ENCODE data around the gene CBARP. TPM values are rescaled to one million over a fixed set of nuclear protein-coding genes. Genes with fewer than 3 reads are reported as not detected.

CBARP gene
- total RNA-seq, 1 donor from 2014 or later = 2.9 TPM

DNA sequence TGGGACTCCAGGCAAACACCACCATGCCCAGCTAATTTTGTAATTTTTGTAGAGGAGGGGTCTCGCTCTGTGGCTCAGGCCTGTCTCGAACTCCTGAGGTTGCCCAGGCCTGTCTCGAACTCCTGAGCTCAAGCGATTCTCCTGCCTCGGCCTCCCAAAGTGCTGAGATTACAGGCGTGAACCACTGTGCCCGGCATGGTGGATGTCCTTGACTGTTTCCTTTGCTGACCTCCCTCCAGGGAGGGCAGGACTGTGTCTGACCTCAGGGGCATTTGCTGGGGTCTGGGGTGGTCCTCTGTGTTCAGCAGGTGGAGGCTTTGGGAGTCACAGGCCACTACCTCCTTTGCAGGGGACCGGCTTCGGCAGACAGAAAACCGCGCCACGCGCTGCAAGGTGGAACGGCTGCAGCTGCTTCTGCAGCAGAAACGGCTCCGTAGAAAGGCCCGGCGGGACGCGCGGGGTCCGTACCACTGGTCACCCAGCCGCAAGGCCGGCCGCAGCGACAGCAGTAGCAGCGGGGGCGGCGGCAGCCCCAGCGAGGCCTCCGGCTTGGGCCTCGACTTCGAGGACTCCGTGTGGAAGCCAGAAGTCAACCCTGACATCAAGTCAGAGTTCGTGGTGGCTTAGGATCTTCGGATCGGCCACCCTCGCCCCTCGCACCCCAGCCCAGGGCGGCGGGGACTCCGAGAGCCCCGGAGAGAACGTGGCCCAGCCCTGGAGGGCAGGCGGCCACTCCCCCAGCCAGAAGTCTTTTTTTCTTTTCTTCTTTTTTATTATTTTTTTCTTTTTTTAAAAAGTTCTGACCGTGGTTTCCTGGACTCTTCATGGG lies 19.1 kb upstream of the CBARP start:
- intact Hi-C loops (cut with DNase I) = no loop called here
- no peak for ATAC-seq
- peak; percentile 70 for DNase-seq (ENCODE audit: low spot score)

DNA sequence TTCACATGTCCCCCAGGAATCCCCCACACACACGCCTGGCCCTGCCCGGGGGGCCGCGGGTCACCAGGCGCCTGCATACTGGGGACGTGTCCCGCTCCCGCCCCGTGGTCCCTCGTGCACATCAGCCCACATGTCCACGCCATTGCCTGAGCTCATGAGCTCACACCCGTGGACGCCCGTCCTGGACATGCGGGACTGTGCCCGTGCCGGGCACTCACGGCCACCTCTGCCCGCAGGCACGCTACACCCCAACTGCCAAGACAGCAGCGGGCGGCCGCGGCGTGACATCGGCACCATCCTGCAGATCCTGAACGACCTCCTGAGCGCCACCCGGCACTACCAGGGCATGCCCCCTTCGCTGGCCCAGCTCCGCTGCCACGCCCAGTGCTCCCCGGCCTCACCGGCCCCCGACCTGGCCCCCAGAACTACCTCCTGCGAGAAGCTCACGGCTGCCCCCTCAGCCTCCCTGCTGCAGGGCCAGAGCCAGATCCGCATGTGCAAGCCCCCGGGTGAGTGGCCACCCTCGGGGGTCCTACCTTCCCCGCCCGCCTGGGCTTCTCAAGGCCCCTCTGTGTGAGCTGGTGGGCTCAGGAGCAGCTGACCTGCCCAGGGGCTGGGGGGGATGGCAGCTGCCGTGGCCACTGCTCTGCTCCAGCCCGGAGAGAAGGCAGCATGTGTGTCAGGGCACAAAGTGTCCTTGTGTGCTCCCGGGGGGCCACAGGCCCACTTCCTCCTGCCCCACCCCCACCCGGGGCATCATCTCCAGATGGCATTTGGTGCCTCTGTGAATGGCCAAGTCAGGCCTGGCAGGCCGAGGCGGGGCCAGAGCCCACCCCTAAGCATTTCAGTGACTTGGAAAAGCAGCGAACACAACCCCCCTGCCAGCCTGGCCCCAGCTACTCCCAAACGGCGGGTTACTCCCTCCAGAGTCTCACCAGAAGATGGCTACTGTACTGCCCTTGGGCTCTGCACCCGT lies 17.7 kb upstream of the CBARP start:
- DNase-seq (ENCODE audit: low spot score) (peak; percentile 65), ATAC-seq (no peak)
- intact Hi-C loops (cut with DNase I) = no loop called here

DNA sequence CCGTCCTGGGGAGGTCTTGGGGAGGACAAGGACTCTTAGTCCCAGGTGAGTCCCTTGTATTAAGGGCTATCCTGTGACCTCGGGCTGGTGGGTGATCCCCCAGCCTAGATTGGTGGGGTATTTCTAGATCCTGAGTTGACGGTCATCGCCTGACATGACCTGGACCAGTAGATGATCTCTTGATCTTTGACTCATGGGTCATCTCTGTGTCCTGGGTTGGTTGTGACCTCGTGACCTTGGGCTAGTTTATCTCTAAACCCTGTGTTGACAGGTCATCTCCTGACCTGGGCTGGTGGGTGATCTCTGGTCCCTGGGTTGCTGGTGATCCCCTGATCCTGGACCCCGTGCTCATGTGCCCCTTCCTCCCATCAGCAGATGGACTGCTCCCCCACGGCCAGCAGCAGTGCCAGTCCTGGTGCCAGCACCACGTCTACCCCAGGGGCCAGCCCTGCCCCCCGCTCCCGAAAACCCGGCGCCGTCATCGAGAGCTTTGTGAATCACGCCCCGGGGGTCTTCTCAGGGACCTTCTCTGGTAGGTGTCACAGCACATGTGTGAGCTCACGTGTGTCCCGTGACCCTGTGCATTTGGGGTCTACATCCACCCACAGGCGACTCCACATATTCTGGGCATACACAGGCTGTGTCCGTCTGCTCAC lies 16.9 kb upstream of the CBARP start:
- intact Hi-C loops (cut with DNase I) = no loop called here

DNA sequence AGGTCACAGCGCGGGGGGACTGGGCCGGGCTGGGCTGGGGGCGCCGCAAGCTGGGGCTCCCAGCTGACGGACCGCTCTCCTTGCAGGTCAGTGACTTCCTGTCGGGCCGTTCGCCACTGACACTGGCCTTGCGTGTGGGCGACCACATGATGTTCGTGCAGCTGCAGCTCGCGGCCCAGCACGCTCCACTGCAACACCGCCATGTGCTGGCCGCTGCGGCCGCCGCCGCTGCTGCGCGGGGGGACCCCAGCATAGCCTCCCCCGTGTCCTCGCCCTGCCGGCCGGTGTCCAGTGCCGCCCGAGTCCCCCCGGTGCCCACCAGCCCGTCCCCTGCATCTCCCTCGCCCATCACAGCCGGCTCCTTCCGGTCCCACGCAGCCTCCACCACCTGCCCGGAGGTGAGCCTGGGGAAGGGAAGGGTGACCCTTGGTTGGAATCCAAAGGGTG lies 16.3 kb upstream of the CBARP start:
- DNase-seq (ENCODE audit: low spot score) (peak; percentile 80), ATAC-seq (peak; percentile 0)
- intact Hi-C loops (cut with DNase I) = no loop called here

More for the DNA sequence above, 16.9 kb upstream of the CBARP start:
- DNase-seq (ENCODE audit: low spot score) = peak; percentile 71
- no peak for ATAC-seq

DNA sequence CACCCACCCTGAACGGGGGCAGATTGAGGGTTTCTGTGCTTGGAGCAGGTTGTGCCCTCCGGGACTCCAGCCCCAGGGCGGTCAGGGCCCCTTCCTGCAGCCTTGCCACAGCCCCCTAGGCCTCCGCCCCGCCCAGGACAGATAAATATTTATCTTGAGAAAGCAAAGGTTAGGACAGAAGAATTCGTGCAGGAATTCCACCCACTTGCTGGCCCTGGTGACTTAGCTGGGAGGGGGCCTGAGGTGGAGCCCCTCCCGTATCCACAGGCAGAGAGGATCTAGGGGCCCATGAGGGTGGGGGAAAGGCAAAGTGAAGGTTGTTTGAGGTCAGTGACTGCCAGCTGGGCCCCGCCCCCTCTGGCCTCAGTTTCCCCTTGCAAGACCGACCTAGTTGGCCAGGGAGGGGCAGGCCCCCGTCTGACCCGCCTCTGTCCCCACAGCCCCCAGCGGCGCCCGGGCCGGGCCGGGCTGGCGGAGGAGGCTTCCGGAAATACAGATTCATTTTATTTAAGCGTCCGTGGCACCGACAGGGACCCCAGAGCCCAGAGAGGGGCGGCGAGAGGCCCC lies 15.8 kb upstream of the CBARP start:
- ATAC-seq (peak; percentile 4), DNase-seq (ENCODE audit: low spot score) (no peak)
- intact Hi-C loops (cut with DNase I) = no loop called here

DNA sequence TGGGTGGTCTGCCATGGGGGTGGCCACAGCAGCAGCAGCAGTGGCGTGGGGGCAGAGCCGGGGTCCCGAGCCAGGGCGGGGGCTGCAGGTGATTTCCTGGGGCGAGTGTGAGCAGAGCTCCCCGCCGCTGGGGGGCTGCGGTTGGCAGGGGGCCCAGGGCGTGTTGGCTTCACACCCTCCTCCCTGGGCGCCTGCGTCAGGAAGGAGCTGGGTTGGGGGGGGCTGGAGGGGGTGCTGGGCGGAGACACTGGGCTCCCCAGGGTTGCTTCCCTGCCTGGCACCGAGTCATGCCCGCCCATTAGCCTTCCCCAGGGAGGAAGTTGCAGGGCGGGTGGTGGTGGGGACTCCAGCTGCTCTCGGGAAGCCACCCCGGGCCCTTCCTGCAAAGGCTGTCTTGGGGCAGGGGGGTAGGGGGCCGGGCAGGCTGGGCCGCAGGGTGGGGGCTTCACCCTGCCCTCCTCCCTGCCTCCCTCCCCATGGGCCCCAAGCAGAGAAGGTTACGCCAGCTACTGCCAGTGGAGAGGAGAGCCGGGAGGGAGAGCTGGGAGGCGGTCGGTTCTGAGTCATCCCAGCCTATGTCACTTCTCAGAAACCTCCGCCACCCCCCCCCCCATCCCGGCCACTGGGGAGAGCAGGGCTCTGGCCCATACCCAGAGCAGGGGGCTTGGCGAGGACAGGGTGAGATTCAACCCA lies 15.2 kb upstream of the CBARP start:
- ATAC-seq (peak; percentile 66), DNase-seq (ENCODE audit: low spot score) (peak; percentile 93)
- intact Hi-C loops (cut with DNase I) = no loop called here

DNA sequence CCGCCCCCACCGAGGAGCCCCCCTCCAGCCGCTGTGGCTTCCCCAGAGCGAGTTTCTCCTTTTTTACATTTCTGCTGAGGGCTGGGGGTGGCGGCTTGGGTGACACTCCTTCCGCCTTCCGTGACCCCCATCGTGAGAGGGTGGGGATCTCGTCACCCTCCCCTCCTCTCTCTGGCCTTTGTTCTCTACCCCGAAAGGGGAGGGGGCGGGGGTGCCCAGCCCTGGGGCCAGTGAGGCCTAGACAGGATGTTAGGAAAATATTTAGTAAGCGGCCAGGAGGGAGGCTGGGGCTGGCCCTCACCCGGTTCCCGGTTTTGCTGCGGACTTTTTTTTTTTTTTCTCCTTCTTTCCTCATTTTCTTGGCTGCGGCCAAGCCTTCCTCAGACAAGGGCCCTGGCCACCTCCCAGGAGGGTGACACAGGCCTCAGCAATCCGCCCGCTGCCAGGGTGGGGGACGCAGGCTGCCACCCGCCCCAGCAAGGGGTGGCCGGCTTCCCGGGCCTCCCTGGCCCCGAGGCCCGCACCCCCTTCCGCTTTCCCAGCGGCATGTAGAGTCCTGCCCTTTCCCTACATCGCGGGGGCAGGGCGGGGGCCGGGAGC lies 14.5 kb upstream of the CBARP start:
- ATAC-seq = peak; percentile 66
- peak; percentile 92 for DNase-seq (ENCODE audit: low spot score)
- intact Hi-C loops (cut with DNase I) = no loop called here

DNA sequence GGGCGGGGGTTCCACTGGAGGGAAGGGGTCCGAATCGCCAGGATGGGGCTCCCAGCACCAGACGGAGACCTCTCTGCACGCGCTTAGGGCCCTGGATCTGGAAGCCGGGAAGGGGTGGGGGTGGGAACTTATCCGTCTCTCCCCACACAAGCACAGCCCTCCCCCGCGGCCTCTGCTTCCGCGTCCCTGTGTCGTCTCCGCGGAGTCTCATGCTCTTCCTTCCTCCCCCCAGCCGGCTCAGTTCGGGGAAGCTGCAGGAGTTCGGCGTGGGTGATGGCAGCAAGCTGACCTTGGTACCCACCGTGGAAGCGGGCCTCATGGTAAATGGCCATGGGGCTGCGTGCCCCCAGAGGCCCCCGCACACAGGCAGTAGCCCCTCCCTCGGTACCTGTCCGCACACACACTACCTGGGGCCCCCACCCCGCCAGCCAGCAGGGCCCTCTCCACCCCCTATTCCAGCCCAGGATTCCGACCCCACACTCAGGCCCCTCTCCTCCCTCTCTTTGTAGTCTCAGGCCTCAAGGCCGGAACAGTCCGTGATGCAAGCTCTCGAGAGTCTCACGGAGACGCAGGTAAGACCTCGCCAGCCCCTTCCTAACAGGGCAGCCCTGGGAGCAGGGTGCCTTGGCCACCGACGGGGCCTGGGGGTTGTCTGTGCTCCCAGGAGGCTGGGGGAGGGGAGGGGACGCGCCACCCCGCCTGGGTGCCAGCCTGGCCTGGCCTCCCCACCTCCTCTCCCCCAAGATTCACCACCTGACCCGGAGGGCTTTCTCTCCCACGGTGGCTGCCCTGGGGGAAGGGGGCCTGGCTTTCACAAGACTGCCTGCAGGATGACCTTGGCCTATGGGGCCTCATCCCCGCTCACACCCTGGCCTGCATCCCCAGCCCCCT lies 13.8 kb upstream of the CBARP start:
- ATAC-seq (peak; percentile 4), DNase-seq (ENCODE audit: low spot score) (peak; percentile 88)
- intact Hi-C loops (cut with DNase I) = no loop called here

DNA sequence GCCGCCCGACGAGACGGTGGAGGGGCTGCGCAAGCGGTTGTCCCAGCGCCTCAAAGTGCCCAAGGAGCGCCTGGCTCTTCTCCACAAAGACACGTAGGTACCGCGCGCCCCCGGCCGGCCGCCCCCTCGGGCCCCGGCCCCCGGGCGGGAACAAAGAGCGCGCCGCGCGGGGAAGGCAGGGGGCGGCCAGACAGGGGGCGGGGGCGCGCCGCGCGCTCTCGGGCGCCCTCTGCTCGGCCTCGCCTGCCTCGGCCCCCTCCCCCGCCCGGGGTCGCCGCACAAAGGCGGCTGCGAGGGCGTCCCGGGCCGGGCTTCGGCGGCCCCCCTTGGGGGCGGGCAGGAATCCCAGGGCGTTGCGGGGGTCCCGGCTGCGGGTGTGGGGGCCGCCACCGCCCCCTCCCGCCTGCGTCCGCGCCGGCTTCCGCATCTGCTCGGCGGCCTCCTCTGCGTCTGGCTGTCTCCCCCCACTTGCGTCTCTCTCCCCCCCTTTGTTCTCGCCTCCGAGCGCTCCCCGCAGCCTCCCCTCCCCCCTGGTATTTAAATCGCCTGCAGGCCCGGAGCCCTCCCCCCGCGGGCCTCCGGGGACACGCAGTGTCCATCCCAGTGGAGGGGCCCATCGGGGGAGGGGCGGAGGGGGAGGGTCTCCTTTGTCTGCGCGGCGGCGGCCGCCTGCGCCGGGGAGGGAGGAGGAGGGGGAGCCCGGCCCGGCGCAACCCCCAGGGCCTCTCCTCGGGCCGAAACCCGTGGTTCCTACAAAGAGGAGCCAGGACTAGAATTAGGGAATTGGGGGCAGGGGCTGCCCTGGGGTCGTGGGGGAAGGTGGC lies 12.8 kb upstream of the CBARP start:
- intact Hi-C loops (cut with DNase I) = no loop called here
- ATAC-seq (no peak), DNase-seq (ENCODE audit: low spot score) (peak; percentile 79)

DNA sequence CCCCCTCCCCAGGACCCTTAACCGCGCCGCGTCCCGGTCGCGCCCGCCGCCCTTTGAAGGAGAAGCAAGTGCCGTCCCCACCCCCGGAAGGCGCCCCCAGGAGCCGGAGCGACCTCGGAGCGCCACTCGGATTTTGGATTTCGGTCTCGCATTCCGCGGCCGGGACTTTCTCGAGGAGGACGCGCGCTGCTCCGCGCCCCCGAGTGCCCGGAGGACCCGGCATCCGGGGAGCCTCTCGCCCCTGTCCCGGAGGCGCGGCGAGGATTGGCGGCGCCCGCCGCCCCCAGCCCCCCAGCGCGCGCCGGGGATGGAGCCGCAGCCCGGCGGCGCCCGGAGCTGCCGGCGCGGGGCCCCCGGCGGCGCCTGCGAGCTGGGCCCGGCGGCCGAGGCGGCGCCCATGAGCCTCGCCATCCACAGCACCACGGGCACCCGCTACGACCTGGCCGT lies 12.2 kb upstream of the CBARP start:
- no peak for ATAC-seq
- DNase-seq (ENCODE audit: low spot score) = no peak
- intact Hi-C loops (cut with DNase I) = no loop called here

DNA sequence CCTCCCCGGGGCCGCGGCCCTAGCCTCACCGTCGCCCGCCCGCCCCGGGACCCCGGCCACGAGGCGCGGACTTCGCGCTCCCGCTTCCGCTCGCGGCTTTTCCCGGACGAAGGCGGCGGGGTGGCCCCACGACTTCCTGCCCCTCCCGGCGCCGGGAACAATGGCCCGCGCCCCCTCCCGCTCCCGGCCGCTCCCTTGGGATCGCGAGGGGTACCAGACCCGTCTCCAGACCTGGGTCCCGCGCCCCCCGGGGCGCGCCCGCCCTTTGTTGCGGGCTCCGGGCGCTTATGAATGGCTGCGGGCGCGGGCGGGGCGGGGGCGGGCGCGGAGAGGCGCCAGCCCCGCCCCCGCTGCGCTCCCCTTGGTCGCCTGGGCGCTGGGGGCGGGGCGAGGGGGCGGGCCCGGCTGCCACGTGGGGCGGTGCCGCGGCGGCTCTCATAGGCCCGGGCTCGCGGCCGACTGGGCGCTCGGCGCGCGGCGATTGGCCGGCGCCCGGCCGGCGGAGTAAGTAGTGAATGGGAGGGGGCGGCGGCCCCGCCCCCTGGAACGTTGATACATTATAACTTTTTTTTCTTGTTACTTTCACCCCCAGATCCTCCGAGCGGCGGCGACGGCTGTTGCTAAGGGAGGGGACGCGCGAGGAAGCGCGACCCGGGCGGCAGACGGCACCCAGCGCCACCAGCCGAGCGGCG lies 11.6 kb upstream of the CBARP start:
- intact Hi-C loops (cut with DNase I) = no loop called here
- peak; percentile 96 for DNase-seq (ENCODE audit: low spot score)

DNA sequence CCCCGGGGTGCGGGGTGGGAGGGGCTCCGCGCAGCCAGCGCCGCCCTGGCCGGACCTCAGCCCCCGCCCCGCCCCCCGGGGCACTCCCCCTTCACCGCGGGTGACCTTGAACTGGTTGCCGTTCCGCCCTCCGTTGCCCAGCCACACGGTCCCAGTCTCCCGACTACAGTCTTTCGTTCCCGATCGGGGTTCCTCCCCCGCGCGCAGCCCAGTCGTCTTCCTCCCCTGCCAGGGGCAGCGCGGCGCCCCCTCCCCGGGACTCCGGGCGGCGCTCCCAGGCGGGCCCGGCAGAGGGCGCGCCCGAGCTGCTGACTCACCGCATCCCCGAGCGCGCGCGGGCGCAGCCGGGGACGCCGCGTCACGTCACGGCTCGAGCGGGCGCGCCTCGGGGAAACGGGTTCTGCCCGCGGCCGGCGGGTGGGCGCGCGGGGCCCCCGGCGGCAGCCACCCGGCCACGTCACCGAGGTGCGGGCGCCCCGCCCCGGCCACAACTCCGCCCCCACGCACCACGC lies 11.0 kb upstream of the CBARP start:
- peak; percentile 9 for ATAC-seq

More for the DNA sequence above, 11.6 kb upstream of the CBARP start:
- peak; percentile 16 for ATAC-seq

DNA sequence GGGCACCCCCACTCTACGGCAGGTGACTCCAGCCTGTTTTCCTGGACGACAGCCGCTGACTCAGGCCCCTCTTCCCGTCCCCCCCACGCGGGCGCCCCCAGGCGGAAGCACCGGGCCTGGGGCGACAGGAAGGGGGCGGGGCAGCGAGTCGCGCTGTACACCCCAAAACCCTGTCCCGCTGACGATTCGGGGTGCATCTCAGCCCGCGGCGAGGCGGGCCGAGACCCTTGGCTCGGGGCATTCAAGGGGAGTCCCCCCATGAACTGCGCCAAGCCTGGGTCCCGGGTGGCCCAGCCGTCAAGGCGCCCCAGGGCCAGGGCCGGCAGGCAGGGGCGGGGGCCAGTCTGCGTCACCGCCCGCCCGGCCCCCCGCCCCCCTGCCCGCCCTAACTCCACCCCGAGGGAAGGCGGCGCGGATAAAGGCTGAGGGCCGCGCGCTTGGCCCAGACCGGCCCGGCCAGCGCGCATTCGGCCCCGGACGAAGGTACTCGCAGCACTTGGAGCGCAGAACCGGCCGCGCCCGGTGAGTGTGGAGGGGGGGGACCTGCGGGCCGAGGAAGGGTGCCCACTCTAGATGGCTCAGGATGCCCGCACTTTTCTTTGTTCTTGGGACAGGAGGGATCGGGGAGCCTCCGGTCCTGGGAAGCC lies 10.5 kb upstream of the CBARP start, which contains the start of gene MIDN:
Gene MIDN (plus strand): TSS at position 445 of the 647 bp plus-strand sequence. CDS start 1,714 bp downstream, outside the sequence.
- intact Hi-C loops (cut with DNase I) = no loop called here
- peak; percentile 19 for ATAC-seq
- peak; percentile 92 for DNase-seq (ENCODE audit: low spot score)

More for the DNA sequence above, 11.0 kb upstream of the CBARP start:
- intact Hi-C loops (cut with DNase I) = no loop called here
- peak; percentile 92 for DNase-seq (ENCODE audit: low spot score)

DNA sequence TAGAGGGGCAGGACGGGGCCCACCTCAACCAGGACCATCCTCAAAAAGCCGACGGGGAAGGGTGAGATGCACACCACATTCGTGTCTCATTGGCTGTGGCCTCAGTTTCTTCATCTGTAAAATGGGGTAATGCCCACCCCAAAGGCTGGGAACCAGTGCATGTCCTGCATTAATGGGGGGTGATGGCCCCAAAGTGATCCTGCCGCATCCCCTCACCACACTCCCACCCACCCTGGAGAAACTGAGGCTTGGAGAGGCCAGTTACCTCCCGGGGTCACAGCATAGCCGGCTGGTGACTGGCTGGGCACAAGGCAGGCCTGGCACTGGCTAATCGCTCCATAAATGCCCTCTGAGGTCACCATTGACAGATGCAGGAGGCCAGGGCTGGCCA lies 9.9 kb upstream of the CBARP start:
- intact Hi-C loops (cut with DNase I) = no loop called here
- ATAC-seq (no peak), DNase-seq (ENCODE audit: low spot score) (no peak)
